Panc1 (cell line): ENCODE data around the gene ERN1.

Experiments
- POLR2AphosphoS5 ChIP-seq: IDR thresholded peaks from 2 replicates; pipeline ENCODE4 v1.6.1; 2012; ENCODE audit warnings: mild to moderate bottlenecking, low read depth, low read length, moderate library complexity
- SIN3A ChIP-seq: IDR thresholded peaks from 2 replicates; pipeline ENCODE4 v1.6.1; 2012; ENCODE audit warnings: low read depth, mild to moderate bottlenecking, low read length, moderate library complexity, borderline replicate concordance; ENCODE audit not compliant: insufficient read depth
- TCF7L2 ChIP-seq: IDR thresholded peaks from 2 replicates; pipeline ENCODE4 v1.6.1; 2011; ENCODE audit warnings: mild to moderate bottlenecking, low read depth, low read length, inconsistent platforms
- TF ChIP-seq, protein P1 (sequence below): fragments of 450-650 bp; IDR thresholded peaks from 2 replicates; pipeline ENCODE4 v1.5.1; 2017; ENCODE audit warnings: mild to moderate bottlenecking
- TF ChIP-seq, protein P2 (sequence below), 2 experiments: IDR thresholded peaks; 2 replicates each; pipeline ENCODE4 v1.6.1; 2011 to 2012; ENCODE audit warnings: low read depth in 2 of 2, control low read depth in 1 of 2, low read length in 1 of 2, mild to moderate bottlenecking in 1 of 2, moderate library complexity in 1 of 2; ENCODE audit not compliant: insufficient read depth in 1 of 2

DNA sequence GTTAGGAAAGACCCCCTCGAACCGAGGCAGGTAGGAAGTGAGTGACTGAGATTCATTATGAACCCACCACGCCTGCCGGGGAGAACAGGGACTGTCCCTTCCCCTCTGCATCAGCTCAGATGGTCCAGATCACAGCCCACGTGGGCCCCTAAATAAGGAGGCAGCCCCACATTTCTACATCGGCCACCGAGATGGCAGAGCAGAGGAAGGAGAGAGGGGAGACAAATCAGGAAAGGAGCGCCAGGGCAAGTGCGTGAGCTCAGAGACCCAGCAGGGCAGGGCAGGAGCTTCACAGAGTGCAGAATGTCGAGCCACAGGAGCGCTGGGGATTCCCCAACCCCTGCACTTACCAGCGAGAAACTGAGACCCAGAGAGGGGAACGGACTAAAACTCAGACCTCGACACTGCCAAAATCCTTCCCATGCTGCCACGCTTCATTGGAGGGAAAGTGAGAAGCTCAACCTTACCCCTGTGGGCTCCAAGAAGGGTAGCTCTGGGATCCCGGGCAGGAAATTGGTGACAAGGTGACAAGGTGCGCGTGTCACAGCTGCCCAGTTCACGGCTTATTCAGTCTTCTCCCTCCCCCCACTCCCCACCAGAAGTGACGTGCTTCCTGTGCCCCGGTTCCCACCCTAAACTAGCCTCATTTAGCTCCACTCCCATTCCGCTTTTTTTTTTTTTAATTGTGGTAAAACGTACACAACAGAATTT lies 109.7 kb downstream of the ERN1 start, which contains the start of gene ICAM2:
- TF ChIP-seq, protein P1, sequence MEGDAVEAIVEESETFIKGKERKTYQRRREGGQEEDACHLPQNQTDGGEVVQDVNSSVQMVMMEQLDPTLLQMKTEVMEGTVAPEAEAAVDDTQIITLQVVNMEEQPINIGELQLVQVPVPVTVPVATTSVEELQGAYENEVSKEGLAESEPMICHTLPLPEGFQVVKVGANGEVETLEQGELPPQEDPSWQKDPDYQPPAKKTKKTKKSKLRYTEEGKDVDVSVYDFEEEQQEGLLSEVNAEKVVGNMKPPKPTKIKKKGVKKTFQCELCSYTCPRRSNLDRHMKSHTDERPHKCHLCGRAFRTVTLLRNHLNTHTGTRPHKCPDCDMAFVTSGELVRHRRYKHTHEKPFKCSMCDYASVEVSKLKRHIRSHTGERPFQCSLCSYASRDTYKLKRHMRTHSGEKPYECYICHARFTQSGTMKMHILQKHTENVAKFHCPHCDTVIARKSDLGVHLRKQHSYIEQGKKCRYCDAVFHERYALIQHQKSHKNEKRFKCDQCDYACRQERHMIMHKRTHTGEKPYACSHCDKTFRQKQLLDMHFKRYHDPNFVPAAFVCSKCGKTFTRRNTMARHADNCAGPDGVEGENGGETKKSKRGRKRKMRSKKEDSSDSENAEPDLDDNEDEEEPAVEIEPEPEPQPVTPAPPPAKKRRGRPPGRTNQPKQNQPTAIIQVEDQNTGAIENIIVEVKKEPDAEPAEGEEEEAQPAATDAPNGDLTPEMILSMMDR: no peak
- TF ChIP-seq TCF7L2: no peak
- no peak for TF ChIP-seq SIN3A
- TF ChIP-seq, protein P2, sequence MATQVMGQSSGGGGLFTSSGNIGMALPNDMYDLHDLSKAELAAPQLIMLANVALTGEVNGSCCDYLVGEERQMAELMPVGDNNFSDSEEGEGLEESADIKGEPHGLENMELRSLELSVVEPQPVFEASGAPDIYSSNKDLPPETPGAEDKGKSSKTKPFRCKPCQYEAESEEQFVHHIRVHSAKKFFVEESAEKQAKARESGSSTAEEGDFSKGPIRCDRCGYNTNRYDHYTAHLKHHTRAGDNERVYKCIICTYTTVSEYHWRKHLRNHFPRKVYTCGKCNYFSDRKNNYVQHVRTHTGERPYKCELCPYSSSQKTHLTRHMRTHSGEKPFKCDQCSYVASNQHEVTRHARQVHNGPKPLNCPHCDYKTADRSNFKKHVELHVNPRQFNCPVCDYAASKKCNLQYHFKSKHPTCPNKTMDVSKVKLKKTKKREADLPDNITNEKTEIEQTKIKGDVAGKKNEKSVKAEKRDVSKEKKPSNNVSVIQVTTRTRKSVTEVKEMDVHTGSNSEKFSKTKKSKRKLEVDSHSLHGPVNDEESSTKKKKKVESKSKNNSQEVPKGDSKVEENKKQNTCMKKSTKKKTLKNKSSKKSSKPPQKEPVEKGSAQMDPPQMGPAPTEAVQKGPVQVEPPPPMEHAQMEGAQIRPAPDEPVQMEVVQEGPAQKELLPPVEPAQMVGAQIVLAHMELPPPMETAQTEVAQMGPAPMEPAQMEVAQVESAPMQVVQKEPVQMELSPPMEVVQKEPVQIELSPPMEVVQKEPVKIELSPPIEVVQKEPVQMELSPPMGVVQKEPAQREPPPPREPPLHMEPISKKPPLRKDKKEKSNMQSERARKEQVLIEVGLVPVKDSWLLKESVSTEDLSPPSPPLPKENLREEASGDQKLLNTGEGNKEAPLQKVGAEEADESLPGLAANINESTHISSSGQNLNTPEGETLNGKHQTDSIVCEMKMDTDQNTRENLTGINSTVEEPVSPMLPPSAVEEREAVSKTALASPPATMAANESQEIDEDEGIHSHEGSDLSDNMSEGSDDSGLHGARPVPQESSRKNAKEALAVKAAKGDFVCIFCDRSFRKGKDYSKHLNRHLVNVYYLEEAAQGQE (IDR thresholded peaks at IDR 0.05; ENCODE audit: insufficient read depth in 1 of 2, low read depth in 2 of 2, low read length in 1 of 2): no peak
- no peak for TF ChIP-seq POLR2AphosphoS5
